Putamen (tissue), 1 donor: Measurements from ENCODE around the gene ACOT8.
"Not testable (repeated sequence)": the region's sequence is repeated elsewhere in the genome, so short reads cannot be mapped to it uniquely, and the experiment has no call there.

Experiments used
- DNase-seq: peaks from one replicate; pipeline ENCODE4 v3.0.0-alpha.2; 2016; ENCODE audit warnings: low spot score

ACOT8 gene

DNA sequence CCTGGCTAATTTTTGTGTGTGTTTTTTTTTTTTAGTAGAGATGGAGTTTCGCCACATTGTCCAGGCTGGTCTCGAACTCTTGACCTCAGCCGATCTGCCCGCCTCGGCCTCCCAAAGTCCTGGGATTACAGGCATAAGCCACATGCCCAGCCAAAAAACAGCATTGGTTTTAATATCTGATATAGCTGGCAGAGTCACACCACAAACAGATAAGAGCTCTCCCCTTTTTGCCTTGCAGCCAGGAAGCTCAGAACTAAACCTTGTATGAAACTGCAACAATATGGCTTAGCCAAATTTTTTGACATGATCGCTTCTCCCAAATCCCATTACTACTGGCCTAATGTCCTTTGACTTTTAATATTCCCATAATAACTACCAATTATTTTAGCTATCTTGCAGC lies 4.9 kb downstream of the ACOT8 start:
- DNase-seq, result no peak

GRCh38 chr20:45851501-45851900 lies 5.7 kb downstream of the ACOT8 start:
- no peak for DNase-seq

DNA sequence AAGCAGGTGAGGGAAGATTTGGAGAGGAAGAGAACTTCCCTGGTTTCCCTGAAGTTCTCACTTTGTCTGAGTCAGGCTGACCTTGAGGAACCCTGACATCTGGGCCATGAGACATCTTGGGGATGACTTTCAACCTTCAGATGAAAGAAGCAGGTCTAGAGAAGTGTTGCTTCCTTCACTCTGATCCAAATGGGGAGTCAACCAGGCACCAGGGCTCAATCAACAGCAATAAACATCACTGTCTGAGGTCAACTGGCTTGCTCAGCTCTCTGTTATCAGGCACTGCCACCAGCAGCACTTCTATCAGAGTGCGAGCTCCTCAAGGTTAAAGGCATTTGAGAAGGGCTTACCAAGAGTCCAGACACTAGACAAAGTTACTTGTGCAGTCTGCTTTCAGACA lies 6.3 kb downstream of the ACOT8 start:
- no peak for DNase-seq

DNA sequence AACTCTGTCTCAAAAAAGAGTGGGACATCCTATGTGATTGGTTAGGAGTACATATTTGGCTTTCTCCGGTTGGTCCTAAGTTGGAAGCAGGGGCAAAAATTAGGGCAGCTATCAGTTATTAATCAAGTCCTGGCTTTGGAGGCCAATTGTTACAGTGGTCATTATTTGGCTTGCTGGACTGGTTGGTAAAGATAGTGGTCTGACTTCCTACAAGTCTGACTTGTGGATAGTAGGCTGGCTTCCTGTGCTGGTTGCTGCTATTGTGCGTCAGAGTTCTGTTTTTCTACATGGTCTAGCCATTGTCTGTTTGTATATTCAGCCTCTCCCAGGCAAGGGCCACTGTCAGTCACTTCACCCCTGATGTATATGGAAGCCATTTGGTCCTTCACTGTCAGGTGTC lies 7.0 kb downstream of the ACOT8 start:
- DNase-seq, result no peak

DNA sequence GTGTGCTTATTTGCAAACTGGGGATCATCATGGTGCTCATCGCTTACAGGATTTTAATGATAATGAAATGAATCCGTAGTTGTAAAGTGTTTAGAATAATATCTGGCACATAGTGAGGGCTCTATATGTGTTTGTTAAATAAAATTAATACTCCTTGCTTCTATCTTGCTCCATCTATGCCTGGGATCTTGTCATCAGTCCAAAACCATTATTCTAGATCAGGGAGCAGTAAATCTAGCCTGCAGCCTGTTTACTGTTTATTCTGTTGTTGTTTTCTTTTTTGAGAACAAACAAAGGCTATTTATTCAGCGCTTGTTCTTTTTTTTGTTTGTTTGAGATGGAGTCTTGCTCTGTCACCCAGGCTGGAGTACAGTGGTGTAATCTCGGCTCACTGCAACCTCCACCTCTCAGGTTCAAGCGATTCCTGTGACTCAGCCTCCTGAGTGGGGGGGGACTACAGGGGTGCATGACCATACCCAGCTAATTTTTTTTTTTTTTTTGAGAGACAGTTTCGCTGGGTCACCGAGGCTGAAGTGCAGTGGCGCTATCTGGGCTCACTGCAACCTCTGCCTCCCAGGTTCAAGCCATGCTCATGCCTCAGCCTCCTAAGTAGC lies 8.1 kb downstream of the ACOT8 start:
- DNase-seq, result no peak

DNA sequence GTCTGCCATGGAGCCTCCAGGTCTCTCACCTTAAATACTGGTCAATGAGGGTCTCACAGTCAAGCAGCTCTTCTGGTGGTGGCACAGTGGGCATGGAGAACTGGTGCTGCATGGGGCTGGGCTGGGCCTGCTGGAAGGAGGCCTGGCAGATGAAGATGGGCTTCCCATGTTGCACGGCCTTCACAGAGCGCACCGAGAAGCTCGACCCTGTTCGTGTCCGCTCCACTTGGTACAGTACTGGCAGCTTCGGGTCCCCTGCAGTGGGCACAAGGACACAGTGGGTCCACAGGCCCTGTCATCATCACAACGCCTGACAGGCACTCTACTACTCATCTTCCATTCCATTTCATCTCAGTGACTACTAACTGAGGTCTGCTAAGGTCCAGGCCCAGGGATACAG lies 8.8 kb downstream of the ACOT8 start:
- DNase-seq, result no peak

DNA sequence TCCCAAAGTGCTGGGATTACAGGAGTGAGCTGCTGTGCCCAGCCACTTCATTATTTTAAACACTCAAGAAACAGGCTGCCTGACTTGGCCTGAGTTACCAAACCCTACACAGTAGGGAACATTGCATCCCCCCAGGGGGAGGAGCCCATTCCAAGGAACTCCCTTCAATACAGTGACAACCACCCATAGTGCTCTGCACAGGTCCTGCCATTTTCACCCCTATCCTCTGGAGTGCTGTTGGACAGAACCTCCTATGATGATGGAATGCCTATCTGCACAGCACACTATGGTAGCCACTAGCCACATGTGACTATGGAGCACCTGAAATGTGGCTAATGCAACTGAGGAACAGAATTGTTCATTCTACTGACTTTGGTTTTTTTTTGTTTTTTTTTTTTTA lies 11.7 kb downstream of the ACOT8 start:
- DNase-seq, result no peak

DNA sequence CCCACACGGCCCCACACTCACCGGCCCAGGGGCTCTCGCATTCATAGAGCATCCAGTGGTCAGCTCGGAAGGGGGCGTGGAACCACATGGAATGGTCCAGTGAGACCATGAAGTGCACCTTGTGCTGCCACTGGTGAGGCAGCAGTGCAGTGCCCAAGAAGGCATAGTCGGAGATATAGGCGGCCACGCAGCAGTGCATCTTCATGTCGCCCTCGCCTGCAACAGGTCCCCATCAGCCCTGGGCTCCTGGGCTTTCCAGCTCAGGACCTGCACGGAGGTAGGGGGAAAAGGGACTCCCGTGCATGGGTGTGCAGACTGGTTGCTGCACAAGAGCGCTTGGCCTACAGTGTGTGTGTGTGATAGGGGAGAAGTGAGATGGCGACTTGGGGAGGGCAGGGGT lies 13.7 kb downstream of the ACOT8 start:
- no peak for DNase-seq

GRCh38 chr20:45842169-45842812 lies 14.9 kb downstream of the ACOT8 start:
- no peak for DNase-seq

- DNase-seq, result no peak
These were observed 15.6 kb downstream of the ACOT8 start for GRCh38 chr20:45841407-45842129.

- no peak for DNase-seq
These were observed 16.4 kb downstream of the ACOT8 start for GRCh38 chr20:45840700-45841198.

- no peak for DNase-seq
These were observed 20.4 kb downstream of the ACOT8 start for GRCh38 chr20:45836841-45837240.

GRCh38 chr20:45835825-45836224 lies 21.4 kb downstream of the ACOT8 start:
- no peak for DNase-seq

GRCh38 chr20:45835329-45835765 lies 21.8 kb downstream of the ACOT8 start:
- DNase-seq, result no peak

DNA sequence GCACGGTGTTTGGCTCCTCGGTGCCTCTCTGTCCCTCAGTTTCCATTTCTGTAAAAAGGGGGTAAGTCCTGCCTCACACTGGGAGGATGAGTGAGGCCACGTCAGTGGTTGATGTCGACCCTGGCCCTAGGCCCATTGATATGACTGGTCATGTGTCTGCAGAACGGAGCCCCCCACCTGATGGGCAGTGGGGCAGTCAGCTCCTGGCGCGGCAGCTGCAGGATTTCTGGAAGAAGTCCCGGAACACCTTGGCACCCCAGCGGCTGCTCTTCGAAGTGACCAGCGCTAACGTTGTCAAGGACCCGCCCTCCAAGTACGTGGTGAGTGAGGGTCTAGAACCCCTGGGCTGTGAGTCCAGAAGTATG lies 22.4 kb downstream of the ACOT8 start:
- DNase-seq, result no peak

GRCh38 chr20:45833883-45834796 lies 23.1 kb downstream of the ACOT8 start:
- peak; percentile 70 for DNase-seq

DNA sequence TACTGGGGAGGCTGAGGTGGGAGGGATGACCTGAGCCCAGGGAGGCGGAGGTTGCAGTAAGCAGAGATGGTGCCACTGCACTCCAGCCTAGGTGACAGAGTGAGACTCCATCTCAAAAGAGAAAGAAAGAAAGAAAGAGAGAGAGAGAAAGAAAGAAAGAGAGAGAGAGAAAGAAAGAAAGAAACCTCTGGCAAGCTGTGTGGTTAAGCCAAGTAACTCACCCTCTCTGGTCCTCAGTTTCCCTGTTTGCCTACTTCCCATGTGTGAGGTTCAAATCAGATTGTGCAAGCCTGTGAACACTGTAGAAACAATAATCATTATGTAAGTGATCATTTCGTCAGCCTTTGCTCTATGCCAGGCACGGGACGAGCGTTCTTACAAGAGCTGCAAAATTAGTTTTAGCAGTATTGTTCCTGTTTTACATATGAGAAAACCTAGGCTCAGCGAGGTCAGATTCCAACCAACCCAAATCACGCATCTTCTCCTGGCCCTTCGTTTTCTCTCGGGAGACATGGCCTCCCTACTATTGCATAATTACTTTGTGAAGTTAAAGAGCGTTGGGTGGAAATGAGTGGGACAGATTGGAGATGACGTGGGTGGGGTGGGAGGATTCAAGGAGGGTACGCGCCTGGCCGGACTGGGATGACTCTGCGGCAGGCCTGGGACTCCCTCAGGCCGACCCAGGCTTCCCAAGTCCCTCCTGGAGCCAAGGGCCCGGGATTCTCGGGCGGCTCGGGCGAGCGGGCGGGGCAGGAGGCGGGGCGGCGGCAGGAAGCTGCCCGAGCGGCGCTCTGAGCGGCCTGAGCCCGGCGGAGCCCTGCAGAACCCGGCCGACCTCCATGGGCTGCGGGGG lies 23.9 kb downstream of the ACOT8 start, which contains the start of gene SNX21:
SNX21 (plus strand) TSS at position 770 of the 853 bp plus-strand sequence. CDS start 121 bp downstream, outside the sequence.
- DNase-seq, result peak; percentile 65

DNA sequence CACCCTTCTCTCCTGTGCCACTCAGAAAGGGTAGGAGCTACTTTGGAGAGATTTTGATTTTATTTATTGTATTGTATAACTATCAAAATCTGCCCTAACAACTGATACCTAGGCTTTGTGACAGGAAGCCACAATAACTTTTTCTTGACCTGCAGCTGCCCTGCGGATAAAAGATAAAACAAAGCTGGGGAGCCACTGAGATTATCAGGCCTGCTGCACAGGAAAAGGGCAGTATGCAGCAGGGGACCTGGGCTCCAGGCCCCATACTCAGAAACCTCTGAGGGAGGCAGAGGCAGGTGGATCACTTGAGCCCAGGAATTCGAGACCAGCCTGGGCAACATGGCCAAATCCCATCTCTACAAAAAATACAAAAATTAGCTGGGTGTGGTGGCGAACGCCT lies 24.6 kb downstream of the ACOT8 start:
- DNase-seq, result no peak

DNA sequence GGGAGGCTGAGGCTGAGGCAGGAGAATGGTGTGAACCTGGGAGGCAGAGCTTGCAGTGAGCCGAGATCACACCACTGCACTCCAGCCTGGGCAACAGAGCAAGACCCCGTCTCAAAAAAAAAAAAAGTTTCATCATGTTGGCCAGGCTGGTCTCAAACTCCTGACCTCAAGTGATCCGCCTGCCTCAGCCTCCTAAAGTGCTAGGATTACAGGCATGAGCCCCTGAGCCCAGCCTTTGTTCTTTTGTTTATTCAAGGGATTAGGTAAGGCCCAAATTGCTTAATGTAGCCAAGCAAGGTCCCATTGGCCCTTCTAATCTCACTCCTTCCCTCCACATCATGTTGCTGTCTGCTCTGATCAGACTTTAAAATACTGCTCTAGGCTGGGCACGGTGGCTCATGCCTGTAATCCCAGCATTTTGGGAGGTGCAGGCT lies 27.5 kb downstream of the ACOT8 start:
- DNase-seq, result not testable (repeated sequence)

DNA sequence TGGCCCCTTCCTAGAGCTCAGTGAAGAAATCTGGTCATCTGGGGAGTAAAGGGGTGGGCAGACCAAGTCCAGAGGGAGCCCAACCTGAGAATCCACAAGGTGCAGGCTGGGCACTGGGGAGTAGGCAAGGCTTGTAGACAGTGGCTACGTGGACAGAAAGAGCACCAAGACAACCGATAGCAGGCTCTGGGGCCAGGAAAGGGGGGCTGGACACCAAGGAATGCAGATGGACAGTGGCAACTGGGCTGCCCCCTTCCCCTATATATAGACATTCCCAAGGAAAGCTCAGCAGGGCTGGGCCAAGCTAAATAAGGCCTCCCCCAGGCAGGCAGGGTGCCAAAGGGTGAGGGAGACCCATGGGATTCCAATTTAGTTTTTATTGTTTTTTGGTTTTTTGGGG lies 28.6 kb downstream of the ACOT8 start:
- no peak for DNase-seq

- no peak for DNase-seq
These were observed 29.5 kb downstream of the ACOT8 start for GRCh38 chr20:45827712-45828111.
